Mesothelial cell of epicardium (in vitro differentiated cells): ENCODE results near the gene GABRB1. TPM values are rescaled to one million over a fixed set of nuclear protein-coding genes. Genes with fewer than 3 reads are reported as not detected.
"Not testable (repeated sequence)": the region's sequence is repeated elsewhere in the genome, so short reads cannot be mapped to it uniquely, and the experiment has no call there.

Experiments used
- DNase-seq, 2 experiments: peaks; one replicate each; pipeline ENCODE4 v3.0.0; 2021; ENCODE audit warnings: low spot score in 2 of 2; ENCODE audit not compliant: unreplicated experiment in 2 of 2
- H3K27ac Mint-ChIP-seq: 2 replicates; pipeline ENCODE4 v1.8.0; 2021; ENCODE audit warnings: mixed read lengths
- H3K27me3 Mint-ChIP-seq: 2 replicates; pipeline ENCODE4 v1.8.0; 2021; ENCODE audit warnings: low read depth, mixed read lengths
- H3K36me3 Mint-ChIP-seq: 2 replicates; pipeline ENCODE4 v1.8.0; 2021; ENCODE audit warnings: mixed read lengths
- H3K4me1 Mint-ChIP-seq: 2 replicates; pipeline ENCODE4 v1.8.0; 2021; ENCODE audit warnings: mixed read lengths
- H3K4me3 Mint-ChIP-seq: 2 replicates; pipeline ENCODE4 v1.8.0; 2021; ENCODE audit warnings: mild to moderate bottlenecking, moderate library complexity, mixed read lengths
- H3K9me3 Mint-ChIP-seq: 2 replicates; pipeline ENCODE4 v1.8.0; 2021; ENCODE audit warnings: mixed read lengths
- total RNA-seq: library from RNA; stranded (reverse); gene quantifications from 3 replicates; pipeline ENCODE4 v1.2.1, GENCODE V29; 2021
- TF ChIP-seq, protein P1 (sequence below): fragments of 200-600 bp; sonication (generic); IDR thresholded peaks from one replicate; pipeline ENCODE4 v1.5.0; 2021; ENCODE audit warnings: antibody characterized with exemption; ENCODE audit not compliant: unreplicated experiment

Gene GABRB1
- total RNA-seq, 1 donor from 2014 or later, result not detected

DNA sequence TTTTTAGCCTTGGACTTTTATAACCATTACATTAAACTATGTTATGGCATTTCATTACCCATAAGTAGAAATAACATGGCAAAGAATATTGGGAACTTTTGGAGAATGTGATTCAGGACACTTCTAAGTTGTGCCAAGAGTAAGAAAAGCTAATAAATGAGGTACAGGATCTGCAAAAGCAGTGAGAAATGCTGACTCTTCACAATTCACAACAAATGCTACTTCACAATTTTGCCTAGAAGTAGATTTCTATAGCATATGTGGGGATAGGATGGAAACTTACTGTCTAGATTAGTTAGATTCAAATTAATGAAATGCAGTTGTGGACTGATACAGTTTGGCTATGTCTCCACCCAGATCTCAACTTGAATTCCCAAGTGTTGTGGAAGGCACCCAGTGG, 258.4 kb downstream of the GABRB1 start:
- peaks cover 7% of the 10 kb centered on the region for H3K9me3 Mint-ChIP-seq
- no peaks in the 10 kb centered on the region for H3K36me3 Mint-ChIP-seq
- H3K4me1 Mint-ChIP-seq, result no peaks in the 10 kb centered on the region
- no peak overlapping the region for H3K4me3 Mint-ChIP-seq
- no peaks in the 10 kb centered on the region for H3K27me3 Mint-ChIP-seq
- TF ChIP-seq, protein P1, sequence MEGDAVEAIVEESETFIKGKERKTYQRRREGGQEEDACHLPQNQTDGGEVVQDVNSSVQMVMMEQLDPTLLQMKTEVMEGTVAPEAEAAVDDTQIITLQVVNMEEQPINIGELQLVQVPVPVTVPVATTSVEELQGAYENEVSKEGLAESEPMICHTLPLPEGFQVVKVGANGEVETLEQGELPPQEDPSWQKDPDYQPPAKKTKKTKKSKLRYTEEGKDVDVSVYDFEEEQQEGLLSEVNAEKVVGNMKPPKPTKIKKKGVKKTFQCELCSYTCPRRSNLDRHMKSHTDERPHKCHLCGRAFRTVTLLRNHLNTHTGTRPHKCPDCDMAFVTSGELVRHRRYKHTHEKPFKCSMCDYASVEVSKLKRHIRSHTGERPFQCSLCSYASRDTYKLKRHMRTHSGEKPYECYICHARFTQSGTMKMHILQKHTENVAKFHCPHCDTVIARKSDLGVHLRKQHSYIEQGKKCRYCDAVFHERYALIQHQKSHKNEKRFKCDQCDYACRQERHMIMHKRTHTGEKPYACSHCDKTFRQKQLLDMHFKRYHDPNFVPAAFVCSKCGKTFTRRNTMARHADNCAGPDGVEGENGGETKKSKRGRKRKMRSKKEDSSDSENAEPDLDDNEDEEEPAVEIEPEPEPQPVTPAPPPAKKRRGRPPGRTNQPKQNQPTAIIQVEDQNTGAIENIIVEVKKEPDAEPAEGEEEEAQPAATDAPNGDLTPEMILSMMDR, result no peak
- DNase-seq, result no peak
- no peak overlapping the region for H3K27ac Mint-ChIP-seq

DNA sequence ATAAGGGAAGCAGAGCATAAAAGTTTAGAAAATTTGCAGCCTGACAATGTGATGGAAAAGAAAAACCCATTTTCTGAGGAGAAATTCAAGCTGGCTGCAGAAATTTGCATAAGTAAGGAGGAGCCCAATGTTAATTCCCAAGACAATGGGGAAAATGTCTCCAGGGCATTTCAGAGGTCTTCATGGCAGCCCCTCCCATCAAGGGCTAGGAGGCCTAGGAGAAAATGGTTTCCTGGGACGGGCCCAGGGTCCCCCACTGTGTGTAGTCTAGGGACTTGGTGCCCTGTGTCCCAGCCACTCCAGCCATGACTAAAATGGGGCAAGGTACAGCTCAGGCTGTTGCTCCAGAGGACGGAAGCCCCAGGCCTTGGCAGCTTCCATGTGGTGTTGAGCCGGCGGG, 259.5 kb downstream of the GABRB1 start:
- peaks cover 12% of the 10 kb centered on the region for H3K9me3 Mint-ChIP-seq
- H3K4me1 Mint-ChIP-seq, H3K27ac Mint-ChIP-seq, H3K4me3 Mint-ChIP-seq, H3K27me3 Mint-ChIP-seq, DNase-seq, H3K36me3 Mint-ChIP-seq: not testable (repeated sequence)

DNA sequence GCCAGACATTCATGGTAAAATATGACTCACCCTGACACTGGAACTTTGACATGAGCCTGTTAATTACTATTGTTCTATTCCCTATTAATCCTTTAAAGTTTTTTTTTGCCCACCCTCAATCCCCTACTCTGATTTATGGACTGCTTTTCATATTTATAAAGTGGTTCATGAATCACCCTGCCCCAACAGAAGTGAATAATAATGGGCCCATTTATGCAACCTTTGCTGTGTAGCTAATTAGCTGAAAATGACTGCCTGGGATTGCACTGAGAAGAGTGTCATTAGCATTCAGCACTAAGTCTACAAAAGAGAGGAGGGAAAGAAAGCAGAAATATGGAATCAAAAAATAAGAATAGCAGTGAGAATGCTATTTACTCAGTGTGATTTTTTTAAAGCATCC, 277.8 kb downstream of the GABRB1 start:
- DNase-seq, result no peak
- Mint-ChIP-seq H3K4me3 (no peak overlapping the region), H3K27ac (no peak overlapping the region), H3K27me3 (peaks cover 3% of the 10 kb centered on the region), H3K4me1 (no peaks in the 10 kb centered on the region), H3K9me3 (no peaks in the 10 kb centered on the region), H3K36me3 (no peaks in the 10 kb centered on the region)
- TF ChIP-seq, protein P1, result no peak

DNA sequence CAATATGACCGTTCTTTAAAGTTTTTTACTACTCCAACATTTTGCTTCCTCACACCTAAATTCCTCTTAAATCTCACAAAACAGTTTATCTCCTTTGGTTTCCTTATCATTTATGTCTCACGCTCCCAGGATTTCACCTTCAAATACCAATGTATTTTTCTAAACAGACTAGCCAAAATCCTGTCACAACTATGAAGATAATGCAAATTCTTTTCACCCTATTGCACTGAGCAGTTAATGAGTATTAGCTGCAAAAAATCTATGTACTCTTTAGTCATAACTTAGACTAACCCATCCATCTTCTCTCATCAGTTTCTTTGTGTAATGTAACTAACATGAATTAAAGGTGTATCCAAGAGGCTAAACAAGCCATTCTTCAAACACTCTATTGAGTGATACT, 280.8 kb downstream of the GABRB1 start:
- no peaks in the 10 kb centered on the region for H3K36me3 Mint-ChIP-seq
- DNase-seq, result no peak
- TF ChIP-seq, protein P1, result no peak
- H3K9me3 Mint-ChIP-seq, result no peaks in the 10 kb centered on the region
- H3K27me3 Mint-ChIP-seq, result peaks cover 3% of the 10 kb centered on the region
- no peaks in the 10 kb centered on the region for H3K4me1 Mint-ChIP-seq
- no peak overlapping the region for H3K4me3 Mint-ChIP-seq
- H3K27ac Mint-ChIP-seq, result no peak overlapping the region

DNA sequence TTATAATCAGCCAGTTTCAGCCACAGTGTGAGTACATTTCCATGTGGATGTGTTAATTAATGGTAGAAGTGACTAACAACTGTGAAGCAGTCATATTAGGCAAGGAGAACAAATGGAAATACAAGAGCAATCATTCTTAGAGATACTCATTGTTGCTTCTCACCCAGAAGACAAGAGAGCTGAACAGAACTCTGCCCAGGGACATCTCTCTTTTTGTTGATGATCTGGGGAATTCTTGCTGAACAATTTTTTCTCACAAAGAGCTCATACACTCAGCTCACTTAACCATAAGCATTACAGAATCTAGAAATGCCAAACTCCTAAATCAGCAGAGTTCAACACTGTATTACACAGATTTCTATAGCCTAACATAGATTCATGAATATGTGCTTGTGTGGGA, 282.0 kb downstream of the GABRB1 start:
- DNase-seq, result no peak
- no peaks in the 10 kb centered on the region for H3K36me3 Mint-ChIP-seq
- TF ChIP-seq, protein P1, result no peak
- H3K9me3 Mint-ChIP-seq, result no peaks in the 10 kb centered on the region
- H3K27ac Mint-ChIP-seq, result no peak overlapping the region
- H3K4me3 Mint-ChIP-seq, result no peak overlapping the region
- no peaks in the 10 kb centered on the region for H3K4me1 Mint-ChIP-seq
- H3K27me3 Mint-ChIP-seq, result peaks cover 3% of the 10 kb centered on the region

DNA sequence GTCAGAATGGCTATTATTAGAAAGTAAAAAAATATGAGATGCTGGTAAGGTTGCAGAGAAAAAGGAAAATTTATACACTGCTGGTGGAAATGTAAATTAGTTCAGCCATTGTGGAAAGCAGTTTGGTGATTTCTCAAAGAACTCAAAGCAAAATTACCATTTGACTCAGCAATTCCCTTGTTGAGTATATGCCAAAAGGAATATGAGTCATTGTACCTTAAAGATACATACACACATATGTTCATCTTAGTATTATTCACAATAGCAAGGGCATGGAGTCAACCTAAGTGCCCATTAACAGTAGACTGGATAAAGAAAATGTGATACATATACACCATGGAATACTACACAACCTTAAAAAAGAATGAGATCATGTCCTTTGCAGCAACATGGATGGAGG, 284.0 kb downstream of the GABRB1 start:
- H3K36me3 Mint-ChIP-seq, result no peaks in the 10 kb centered on the region
- H3K4me3 Mint-ChIP-seq, result no peak overlapping the region
- TF ChIP-seq, protein P1, result no peak
- no peak overlapping the region for H3K27ac Mint-ChIP-seq
- peaks cover 3% of the 10 kb centered on the region for H3K27me3 Mint-ChIP-seq
- no peak for DNase-seq
- no peaks in the 10 kb centered on the region for H3K4me1 Mint-ChIP-seq
- H3K9me3 Mint-ChIP-seq, result no peaks in the 10 kb centered on the region
